KOPT-K1 (cell line): ENCODE measurements around the gene SNAI3.

Source experiments
- H3K27ac ChIP-seq: fragments of 200-600 bp; sonication (generic); 2 replicates; pipeline ENCODE4 v1.5.1; 2016; ENCODE audit warnings: antibody characterized with exemption, mild to moderate bottlenecking, low read depth, low read length; ENCODE audit not compliant: poor library complexity, severe bottlenecking
- H3K36me3 ChIP-seq: fragments of 200-600 bp; sonication (generic); 2 replicates; pipeline ENCODE4 v1.5.1; 2017; ENCODE audit warnings: antibody characterized with exemption, mild to moderate bottlenecking, low read length, moderate library complexity; ENCODE audit not compliant: insufficient read depth
- H3K9me3 ChIP-seq: fragments of 200-600 bp; sonication (generic); 2 replicates; pipeline ENCODE4 v1.5.1; 2017; ENCODE audit warnings: antibody characterized with exemption, low read length, mild to moderate bottlenecking; ENCODE audit not compliant: insufficient read depth, poor library complexity, severe bottlenecking

SNAI3 gene

GRCh38 chr16:88628512-88628974, 57.8 kb downstream of the SNAI3 start:
- H3K36me3 ChIP-seq, result peaks cover 98% of the 10 kb centered on the region
- H3K27ac ChIP-seq, result no peak overlapping the region

More at GRCh38 chr16:88628512-88628974, 57.8 kb downstream of the SNAI3 start:
- H3K9me3 ChIP-seq, result no peaks in the 10 kb centered on the region
